ENCODE measurements around the gene DNMT1.
A peak's percentile ranks its signal among the peaks of the same experiment; 100 is the strongest.

DNA sequence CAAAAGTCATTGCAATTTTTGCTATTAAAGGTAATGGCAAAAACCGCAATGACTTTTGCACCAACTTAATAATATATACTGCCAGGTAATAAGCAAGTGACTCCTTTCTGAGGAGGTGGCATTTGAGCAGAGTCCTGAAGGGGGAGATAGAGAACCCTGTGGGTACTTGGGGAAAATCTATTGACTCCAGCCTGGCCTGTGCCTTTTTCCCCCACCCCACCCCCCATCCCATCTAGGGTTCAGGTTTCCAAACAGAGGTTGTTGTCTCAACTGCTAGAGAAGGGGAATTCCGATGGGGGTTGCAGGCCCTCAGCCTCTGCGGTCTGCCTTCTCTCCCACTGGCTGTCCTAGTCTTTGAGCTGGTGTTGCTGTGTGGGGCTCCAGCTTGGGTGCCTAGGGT is 24.9 kb upstream of the DNMT1 start:
- no peak for TF ChIP-seq EZH2 (IDR thresholded peaks at IDR 0.05; ENCODE audit: low read depth)
- TF ChIP-seq, protein P1, sequence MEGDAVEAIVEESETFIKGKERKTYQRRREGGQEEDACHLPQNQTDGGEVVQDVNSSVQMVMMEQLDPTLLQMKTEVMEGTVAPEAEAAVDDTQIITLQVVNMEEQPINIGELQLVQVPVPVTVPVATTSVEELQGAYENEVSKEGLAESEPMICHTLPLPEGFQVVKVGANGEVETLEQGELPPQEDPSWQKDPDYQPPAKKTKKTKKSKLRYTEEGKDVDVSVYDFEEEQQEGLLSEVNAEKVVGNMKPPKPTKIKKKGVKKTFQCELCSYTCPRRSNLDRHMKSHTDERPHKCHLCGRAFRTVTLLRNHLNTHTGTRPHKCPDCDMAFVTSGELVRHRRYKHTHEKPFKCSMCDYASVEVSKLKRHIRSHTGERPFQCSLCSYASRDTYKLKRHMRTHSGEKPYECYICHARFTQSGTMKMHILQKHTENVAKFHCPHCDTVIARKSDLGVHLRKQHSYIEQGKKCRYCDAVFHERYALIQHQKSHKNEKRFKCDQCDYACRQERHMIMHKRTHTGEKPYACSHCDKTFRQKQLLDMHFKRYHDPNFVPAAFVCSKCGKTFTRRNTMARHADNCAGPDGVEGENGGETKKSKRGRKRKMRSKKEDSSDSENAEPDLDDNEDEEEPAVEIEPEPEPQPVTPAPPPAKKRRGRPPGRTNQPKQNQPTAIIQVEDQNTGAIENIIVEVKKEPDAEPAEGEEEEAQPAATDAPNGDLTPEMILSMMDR (conservative IDR thresholded peaks at IDR 0.05), result peak; percentile 69
